ENCODE data around the gene GPR62.
A peak's percentile ranks its signal among the peaks of the same experiment; 100 is the strongest.

The GPR62 gene

GRCh38 chr3:51955893-51956770 lies 951 bp downstream of the GPR62 start:
- DNase-seq: no peak

GRCh38 chr3:51957520-51958205 lies 2.5 kb downstream of the GPR62 start:
- no peak for DNase-seq

- no peak for DNase-seq
Observed at GRCh38 chr3:51958603-51959521, 3.7 kb downstream of the GPR62 start.

- no peak for DNase-seq
Observed at GRCh38 chr3:51959651-51960050, 4.5 kb downstream of the GPR62 start.

- DNase-seq: no peak
Observed at GRCh38 chr3:51960386-51960785, 5.2 kb downstream of the GPR62 start.

GRCh38 chr3:51961011-51961410 lies 5.8 kb downstream of the GPR62 start:
- no peak for DNase-seq

- no peak for DNase-seq
Observed at GRCh38 chr3:51961602-51962569, 6.7 kb downstream of the GPR62 start.

- DNase-seq: no peak
Observed at GRCh38 chr3:51962854-51963530, 7.8 kb downstream of the GPR62 start.

- no peak for DNase-seq
Observed at GRCh38 chr3:51963951-51964451, 8.8 kb downstream of the GPR62 start.

- no peak for DNase-seq
Observed at GRCh38 chr3:51964521-51964920, 9.3 kb downstream of the GPR62 start.

GRCh38 chr3:51966016-51966415 lies 10.8 kb downstream of the GPR62 start:
- DNase-seq: no peak

- no peak for DNase-seq
Observed at GRCh38 chr3:51966486-51966885, 11.3 kb downstream of the GPR62 start.

GRCh38 chr3:51966922-51967383 lies 11.8 kb downstream of the GPR62 start:
- no peak for DNase-seq

- DNase-seq: no peak
Observed at GRCh38 chr3:51967384-51968169, 12.4 kb downstream of the GPR62 start, which contains the start of gene PCBP4. PCBP4 (minus strand) TSS chr3:51967454; CDS start chr3:51961240, 6,214 bp downstream.

GRCh38 chr3:51968170-51968775 lies 13.1 kb downstream of the GPR62 start:
- no peak for DNase-seq

- no peak for DNase-seq
Observed at GRCh38 chr3:51968883-51969678, 13.9 kb downstream of the GPR62 start.

- DNase-seq: no peak
Observed at GRCh38 chr3:51969841-51970240, 14.7 kb downstream of the GPR62 start.

- DNase-seq: peak; percentile 36
Observed at GRCh38 chr3:51970606-51971300, 15.6 kb downstream of the GPR62 start.

All from NCI-H226 (cell line).